ENCODE measurements around the gene EEF1A2.
"Not testable (repeated sequence)": the region's sequence is repeated elsewhere in the genome, so short reads cannot be mapped to it uniquely, and the experiment has no call there.

Gene EEF1A2

DNA sequence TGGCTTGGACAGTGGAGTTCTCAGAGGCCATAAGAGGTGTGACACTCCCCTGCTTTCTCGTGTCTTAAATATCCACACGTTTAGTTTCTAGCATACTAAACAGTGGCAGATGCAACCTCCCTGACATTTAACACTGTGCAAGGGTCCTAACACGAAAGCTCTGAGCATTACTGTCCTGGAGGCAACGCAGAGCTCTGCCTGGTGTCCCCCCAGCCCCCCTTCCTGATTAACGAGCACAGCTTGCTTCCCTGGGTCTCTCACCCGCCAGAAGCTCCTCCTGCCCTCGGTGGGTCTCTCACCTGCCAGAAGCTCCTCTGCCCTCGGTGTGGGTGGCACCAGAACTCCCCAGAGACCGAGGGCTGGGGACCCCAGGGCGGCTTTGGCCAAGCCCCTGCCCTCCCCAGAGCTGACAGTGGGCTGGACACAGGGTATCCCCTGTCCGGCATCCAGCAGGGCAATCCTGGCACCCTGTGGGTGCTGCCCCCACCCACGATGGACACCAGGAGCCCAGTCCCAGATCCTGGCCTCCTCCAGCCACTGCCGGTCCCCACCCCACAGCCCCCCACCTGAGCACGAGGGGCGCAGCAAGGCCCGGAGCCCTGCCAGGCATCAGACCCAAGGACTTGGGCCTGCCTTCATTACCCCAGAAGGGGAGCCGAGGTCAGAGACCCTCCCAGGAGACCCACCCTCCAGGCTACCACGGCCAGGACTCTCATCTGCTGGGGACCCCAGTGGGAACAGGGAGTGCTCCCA lies 14.1 kb downstream of the EEF1A2 start:
- no peak for DNase-seq (ENCODE audit: low spot score)

DNA sequence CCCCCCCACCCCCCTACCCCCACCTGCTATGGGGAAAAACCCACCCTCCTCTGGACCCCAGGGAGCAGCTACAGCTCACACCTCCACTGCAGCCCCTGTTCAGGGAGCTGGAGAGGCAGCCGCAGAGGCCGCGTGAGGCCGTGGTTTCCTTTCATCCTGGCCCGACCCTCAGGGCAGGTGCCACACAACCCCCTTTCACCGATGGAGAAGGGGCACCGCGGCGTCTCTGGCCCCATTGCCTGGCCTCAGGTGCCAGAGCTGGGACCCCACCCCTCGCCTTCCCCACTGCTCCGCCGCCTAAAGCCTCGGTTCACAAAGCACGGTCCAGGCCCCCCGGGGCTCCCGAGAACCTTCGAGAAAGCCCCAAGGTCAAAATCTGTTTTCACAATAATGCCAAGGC lies 14.6 kb downstream of the EEF1A2 start:
- DNase-seq (ENCODE audit: low spot score): no peak

DNA sequence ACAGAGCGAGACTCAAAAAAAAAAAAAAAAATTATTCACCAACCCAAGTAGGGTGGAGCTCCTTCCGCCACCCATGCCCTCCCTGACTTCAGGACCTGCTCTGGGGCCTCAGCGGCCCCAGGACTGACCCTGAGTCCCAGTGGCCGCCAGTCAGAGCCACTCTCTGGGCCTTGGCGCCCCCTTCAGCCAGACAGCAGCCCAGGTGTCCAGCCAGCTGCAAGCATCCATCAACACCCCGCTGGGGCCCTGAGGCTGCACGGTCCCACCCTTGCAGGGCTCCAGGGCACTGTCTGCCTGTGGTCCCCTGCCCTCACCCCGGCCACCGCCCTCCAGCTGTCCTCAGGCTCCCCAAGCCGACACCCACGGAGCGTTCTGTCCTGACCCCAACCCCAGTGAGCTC lies 15.0 kb downstream of the EEF1A2 start:
- no peak for DNase-seq (ENCODE audit: low spot score)

DNA sequence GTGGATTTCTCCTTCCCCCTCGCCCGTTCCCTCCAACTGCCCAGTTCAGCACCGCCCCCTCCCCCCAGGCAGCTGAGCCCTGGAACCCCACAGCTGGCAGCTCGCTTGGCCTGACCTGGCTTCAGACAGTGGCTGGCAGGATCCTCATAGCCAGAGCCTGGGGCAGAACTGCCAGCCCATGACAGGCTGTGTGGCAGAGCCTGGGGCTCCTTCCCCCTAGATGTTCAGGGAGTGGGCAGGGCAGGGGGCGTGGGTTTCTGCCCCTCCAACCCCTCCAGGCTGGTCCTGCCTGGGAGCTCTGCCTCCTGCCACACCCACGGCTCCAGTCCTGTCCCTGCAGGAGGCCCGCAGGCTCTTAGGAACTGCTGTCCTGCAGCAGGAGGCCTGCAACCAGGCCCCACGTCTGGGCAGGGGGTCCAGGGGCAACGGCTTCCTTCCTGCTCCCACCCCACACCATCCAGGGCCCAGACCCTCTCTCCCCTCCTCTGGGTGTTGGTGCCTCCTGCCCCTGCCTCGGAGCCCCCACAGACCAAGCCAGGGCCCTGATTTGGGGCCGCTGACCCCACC lies 16.8 kb downstream of the EEF1A2 start:
- no peak for DNase-seq (ENCODE audit: low spot score)

DNA sequence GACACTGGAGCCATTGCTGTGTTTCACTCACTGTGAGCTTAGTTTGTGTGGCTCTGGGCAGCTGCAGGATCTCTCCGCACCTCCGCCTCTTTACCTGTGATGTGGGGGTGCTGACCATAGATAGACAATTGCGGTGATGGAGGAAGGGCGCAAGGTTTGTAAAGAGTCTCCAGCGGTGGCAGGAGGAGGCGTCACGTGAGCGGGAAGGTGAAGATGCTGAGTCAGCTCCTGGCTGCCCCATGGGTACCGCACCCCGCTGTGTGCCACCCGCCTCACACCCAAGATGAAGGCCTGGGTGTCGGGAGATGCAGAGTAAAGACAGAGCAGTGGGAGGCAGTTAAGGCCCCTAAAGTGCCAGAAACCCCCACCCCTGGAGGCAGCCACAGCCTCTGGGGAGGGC lies 17.4 kb downstream of the EEF1A2 start:
- DNase-seq (ENCODE audit: low spot score): no peak

DNA sequence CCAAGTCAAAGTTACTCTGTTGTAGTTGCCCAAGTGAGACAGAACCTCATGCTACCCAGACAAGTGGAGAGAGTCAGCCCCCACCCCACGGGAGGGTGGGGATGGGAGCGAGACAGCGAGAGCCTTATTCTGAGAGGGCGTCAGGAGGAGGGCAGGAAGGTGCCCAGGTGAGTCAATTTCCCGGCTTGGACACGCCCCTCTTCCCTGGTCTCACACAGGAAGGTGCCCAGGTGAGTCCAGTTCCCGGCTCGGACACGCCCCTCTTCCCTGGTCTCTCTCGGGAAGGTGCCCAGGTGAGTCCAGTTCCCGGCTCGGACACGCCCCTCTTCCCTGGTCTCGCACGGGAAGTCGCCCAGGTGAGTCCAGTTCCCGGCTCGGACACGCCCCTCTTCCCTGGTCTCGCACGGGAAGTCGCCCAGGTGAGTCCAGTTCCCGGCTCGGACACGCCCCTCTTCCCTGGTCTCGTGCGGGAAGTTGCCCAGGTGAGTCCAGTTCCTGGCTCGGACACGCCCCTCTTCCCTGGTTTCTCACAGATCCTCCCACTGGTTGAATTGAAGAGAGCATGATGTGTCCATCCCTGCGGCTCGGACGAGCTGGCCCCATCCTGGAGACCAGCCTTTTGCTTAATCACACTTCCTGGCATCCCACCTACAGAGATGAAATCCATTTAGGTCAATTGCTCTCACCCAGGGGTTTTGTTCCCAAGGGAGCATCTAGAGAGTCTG lies 19.0 kb downstream of the EEF1A2 start:
- not testable (repeated sequence) for DNase-seq (ENCODE audit: low spot score)

DNA sequence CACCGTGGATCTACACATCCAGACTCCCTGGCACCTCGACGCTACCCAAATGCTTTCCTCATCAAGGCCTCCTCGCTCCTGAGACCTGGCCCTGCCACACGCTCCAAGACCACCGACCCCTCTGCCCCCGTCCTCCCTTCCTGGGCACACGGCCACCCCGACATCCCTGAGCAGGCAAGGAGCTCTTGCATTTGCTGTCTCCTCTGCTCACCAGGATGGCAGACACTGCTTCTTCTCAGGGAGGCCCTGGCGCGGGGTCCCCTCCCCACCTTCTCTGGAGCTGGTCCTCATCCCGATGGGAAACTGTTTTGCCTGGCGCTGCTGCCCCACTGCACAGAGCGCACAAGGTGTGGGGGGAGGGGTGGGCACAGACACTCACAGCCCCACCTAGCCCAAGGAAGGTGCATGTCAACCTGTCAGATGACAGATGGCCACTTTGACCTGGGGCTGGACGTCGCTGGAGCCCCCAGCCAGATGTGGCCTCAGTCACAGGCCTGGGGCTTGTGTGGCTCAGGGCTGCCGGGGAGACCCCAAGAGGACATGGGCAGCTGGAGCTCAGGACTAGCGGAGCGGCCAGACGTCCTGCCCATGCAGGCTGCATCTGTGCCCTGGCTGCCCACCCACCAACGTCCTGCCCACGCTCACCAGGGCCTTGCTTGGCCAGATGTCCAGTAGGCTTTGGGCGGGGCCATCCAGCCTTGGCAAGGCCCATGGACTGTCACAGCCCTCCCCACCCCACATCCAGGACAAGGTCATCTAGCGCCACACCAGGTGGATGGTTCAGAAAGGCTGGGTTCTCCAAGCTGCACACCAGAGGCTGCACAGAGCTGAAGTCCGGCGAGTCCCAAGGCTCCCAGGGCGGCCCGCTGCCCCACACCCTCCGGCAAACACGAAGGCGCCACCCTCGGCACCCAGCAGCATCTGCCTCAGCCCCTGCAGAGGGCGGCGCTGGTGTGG lies 20.3 kb downstream of the EEF1A2 start:
- no peak for DNase-seq (ENCODE audit: low spot score)

DNA sequence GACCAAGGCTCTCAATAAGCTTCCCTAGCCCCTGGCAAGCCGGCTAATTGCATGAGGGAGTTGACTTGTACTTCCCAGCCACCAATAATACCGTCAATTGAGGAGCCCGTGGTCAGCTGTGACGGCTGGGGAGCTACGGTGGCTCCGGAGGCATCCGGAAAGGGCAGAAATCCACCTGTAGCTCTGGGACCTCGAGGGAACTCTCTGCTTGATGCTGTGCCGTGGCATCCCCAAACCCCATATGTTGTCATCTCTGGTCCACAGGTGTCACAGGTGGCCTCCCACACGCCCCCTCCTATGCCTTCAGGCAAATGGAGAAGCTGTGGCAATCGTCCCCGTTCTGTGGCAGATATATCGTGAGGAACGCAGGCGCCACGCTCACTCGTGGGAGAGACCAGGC lies 20.9 kb downstream of the EEF1A2 start:
- DNase-seq (ENCODE audit: low spot score): no peak

DNA sequence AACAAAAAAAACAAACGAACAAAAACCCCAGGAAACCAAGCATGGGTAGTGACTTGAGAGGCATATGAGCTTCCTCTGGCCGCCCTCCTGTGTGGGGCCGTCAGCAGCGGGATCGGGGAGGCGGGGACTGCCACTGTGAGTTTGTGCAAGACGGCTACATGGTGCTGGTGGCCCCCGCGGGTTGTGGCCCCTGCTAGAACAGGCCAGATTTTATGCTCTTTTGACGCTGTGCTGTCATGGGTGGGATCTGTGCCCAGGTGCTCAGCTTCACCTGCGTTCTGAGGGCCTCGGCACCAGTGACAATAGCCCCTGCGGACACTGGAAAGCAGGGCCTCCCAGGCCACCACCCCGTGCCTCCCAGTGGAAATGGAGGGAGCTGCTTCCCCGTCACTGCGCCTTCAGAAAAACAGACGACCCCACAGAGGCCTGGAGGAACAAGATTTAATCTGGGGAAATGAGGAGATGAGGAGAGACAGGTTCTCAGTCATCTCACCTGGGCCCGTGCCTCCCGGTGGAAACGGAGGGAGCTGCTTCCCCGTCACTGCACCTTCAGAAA lies 21.7 kb downstream of the EEF1A2 start:
- no peak for DNase-seq (ENCODE audit: low spot score)

DNA sequence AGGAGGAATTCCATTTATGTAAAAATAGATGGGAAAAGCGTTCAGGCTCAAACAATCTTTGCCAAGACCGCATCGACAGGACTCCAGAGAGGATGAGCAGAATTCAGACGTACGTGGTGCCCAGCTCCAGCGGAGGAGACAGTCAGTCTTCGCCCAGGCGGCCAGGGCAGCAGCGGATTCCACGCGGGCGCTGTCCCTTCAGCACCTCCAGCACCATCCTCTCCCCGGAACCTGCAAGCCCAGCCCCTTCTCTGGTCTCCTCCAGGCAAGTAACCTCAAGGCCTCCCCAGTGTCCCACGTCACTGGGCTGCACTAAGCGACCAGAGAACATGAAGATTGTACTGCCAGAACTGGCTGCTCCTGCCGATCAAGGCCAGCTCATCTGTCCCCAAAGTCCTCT lies 23.7 kb downstream of the EEF1A2 start:
- no peak for DNase-seq (ENCODE audit: low spot score)

DNA sequence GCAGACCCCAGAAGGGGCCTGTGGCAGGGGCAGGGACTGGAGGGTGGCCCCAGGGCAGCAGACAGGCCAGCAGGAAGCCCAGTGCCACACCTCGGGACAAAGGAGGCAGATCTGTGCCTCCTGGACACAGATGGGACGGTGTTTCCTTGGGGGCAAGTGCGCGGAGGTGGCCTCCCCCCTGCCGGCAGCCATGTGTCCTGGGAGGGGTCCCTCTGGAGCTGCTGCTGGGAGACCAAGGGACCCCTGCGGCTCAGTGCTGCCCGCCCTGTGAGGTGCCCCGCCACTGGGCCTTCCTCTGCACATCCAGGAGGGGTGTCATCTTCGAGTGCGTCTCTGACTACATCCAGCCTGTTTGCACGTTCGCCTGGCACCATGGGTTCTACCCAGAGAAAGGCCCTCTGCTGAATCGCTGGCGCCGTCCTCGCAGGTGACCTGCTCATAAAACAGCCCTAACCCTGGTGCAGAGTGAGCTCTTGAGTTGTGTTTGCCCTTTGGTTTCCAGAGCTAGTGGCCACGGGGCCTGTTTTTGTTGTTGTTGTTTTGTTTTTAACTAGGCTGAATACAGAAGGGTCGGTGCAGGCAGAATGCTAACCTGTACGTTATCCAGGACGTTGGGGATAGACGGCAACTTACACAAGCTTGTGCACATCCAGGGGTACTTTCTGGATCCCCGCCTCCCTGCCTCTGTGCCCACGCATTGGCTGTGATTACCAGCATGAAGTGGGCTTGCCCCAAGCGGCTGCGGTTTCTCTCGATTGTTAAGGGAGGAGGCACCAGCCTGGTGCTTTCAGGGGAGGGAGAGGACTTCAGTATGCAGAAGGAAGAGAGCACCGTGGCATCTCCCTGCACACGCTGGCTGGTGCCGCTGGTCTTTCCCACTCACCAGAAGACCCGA lies 25.1 kb downstream of the EEF1A2 start:
- DNase-seq (ENCODE audit: low spot score): no peak

DNA sequence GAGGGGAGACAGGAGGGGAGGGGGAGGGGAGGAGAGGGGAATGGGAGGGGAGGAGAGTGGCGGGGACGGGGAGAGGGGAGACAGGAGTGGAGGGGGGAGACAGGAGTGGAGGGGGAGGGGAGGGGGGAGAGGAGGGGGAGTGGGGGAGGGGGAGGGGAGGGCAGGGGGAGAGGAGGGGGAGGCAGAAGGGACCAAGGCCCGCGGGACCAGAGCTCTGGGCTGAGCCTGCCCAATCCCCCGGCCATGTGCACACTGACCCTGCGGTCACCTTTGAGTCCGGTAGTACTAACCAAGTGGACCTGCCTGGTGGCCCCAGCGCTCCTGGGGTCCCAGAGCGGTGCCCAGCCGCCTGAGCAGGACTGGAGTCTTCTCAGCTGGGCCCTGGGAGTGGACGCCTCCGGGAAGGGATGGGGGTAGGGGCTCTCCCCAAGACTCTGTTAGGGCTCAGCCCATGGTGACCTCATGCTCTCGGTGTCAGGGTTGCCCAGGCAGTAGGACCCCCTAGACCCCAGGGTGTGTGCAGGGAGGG lies 26.0 kb downstream of the EEF1A2 start:
- no peak for DNase-seq (ENCODE audit: low spot score)

DNA sequence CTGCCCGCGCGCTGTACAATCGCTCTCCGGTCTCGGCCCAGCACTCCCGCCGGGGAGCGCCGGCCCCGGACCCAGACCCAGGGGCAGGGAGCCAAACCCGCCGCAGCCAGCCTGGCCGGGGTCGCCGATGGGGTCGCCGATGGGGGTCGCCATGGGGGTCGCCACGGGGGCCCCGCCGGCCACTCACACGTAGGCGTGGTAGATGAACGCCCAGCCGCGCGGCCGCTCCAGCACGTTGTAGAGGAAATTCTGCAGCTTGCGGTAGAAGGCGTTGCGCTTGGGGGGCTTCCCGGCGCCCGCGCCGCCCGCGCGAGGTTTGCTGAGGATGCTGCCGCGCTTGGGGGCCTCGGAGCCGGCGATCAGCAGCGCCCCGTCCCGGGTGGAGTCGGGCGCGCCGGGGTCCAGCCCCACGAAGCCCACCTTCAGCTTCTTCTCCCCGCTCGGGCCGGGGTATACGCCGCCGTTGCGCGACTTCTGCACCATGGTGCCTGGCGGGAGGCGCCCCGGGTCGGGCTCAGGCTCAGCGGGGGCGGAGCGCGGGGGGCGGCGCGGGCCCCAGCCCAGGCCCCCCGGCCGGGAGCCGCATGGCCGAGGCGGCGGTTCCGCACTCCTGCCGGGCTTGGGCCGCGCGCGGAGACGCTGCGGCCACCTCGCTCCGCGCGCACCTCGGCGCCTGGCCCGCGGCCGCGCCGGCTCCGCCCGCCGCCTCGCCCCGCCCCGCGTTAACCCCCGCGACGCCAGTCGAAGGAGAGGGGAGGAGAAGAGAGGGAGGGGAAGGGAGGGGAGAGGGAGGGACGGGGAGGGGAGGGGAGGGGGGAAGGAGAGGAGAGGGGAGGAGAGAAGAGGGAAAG lies 26.7 kb downstream of the EEF1A2 start, which contains the start of gene KCNQ2:
KCNQ2 (minus strand) TSS at position 675 of the 851 bp plus-strand sequence; CDS start at position 483, 192 bp downstream.
- no peak for DNase-seq (ENCODE audit: low spot score)

DNA sequence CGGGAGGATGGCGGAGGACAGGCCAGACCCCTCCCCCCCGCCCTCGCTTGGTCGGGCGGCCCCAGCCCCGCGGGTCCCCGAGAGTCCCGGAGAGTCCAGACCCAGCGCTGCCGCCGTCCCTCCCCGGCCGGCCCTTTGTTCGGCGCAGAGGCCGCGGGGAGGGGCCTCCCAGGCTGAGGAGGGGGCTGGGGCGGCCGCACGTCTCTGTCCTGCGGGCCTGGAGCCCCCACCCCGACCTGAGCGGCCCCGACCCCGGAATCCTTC lies 27.2 kb downstream of the EEF1A2 start:
- DNase-seq (ENCODE audit: low spot score): no peak

DNA sequence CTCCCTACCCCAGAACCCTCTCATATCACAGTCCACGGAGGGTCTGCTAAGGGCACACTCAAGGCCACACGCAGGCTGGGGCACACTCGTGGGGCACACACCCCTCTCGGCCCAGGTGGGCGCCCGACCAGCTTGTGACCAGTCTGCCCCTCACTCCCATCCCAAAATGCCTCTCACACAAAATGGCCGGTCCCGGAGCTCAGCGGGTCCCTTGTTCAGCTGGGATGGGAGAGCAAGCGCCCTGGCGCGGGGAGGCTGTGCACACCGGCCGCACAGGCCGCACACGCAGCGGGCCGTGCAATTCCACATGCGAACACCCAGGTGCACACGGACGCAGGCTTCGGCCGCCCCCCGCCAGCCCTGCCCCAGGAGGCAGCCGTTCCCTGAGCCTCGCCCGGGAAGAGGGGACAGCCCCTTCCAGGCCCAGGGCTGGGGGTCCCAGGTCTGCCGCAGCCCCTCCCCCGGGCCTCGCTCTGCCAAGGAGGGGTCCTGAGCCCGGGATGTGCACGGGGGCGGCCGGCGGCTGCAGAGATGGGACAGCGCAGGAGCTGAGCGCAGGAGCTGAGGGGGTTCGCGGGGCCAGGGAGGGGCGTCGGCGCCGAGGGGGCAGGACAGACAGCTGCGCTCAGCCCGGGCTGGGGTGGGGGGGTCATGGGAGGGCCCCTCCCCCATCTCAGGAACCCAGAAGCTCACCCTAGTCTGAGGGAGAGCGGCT lies 27.7 kb downstream of the EEF1A2 start:
- no peak for DNase-seq (ENCODE audit: low spot score)

DNA sequence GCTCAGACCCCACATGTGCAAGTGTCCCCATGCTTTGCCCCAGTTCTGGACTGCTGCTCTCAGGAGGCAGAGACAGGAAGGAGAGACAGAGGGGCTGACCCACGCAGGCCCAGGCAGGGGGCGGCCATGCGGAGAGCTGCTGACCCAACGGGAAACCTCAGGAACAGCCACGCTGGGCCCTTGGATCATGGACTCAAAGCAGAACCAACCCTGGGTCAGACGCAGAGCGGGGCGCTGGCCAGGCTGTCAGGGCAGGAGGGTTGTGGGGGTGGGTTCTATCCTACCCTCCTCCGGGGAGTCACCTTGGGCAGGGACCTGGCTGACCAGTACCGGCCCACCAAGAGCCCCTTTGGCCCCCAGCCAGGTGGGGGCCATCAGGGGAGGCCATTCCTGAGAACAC lies 28.5 kb downstream of the EEF1A2 start:
- DNase-seq (ENCODE audit: low spot score): no peak

DNA sequence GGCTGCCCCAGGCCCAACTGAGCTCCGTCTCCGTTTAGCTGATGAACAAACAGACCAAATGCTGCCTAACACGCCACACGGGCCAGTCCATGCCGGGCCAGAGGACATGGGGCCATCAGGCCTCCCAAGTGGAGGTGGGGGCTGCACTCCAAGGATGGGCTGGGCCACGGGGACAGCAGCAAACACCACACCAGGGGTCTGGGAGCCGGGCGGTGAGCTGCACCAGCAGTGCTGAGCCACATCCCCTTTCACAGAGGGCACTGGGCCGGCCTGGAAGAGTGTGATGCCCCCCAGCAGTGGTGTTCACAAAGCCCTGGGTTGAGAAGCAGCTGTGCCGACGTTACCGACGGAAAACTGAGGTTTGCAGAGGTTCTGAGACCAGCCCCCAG lies 29.2 kb downstream of the EEF1A2 start:
- no peak for DNase-seq (ENCODE audit: low spot score)

DNA sequence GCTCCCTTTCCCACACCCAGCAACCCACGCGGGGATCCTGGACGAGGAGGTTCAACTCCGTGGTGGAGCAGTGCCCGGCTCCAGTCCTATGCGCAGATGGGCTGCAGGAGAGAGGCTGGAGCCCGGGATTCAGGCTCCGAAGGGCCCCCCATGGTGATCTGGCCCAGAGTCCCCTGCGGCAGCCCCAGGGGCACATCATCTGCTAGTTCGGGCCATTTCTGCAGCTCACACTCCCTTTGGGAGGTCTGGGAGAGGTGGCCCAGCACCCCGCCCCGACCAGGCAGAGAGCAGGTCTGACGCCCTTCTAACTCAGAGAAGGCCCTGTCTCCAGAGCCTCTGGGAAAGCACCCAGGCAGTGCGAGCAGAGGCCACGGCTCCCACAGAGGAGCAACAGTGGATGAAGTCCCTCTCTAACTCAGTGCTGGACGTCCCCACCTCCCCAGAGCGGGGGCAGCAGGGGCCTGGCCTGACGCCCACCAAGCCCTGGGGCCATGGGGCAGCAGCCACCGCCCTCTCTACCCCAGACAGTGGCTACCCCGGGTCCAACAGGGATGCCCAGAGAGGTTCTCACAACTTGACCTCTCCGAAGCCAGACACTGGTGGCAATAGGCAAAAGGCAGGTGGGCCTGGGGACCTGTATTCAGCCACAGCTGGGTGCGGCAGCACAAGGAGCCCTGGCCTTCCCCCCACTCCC lies 29.7 kb downstream of the EEF1A2 start:
- DNase-seq (ENCODE audit: low spot score): no peak

DNA sequence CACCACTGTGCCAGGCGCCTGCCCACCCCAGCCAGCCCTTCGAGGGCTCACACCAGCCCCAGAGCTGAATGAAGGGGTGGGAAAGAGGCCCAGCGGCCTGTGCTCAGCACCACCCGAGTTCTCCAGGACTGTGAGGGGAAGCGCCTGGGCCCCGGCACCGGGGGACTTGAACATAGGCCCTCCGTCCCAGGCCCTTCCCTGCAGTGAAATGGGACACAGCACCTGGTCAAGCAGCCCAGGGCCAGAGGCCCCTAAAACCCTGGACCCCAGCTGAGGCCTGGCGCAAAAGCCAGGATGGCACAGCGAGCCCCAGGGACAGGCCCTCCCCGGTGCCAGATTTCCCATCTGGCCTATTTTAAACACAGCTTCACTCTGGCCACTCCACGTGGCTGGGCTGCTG lies 30.5 kb downstream of the EEF1A2 start:
- no peak for DNase-seq (ENCODE audit: low spot score)

Data from CD4-positive, alpha-beta T cell treated with Interleukin-2 at 100 ng/mL for 4 hours (primary cell).